ENCODE data around the gene ALOX15B. TPM values are rescaled to one million over a fixed set of nuclear protein-coding genes. Genes with fewer than 3 reads are reported as not detected.

Gene ALOX15B
- 0.11 and 0.79 TPM in 2 replicates for total RNA-seq

GRCh38 chr17:8038954-8039610 is at the start of gene ALOX15B:
ALOX15B (plus strand) TSS chr17:8039059; CDS start chr17:8039156, 97 bp downstream.

GRCh38 chr17:8001976-8002720 is 36.7 kb upstream of the ALOX15B start, which contains the start of gene GUCY2D:
GUCY2D (plus strand) TSS chr17:8002615; CDS start chr17:8003048, 433 bp downstream.

GRCh38 chr17:8087075-8087951 is 48.5 kb downstream of the ALOX15B start, which contains the start of gene ALOX12B:
ALOX12B (minus strand) TSS chr17:8087716; CDS start chr17:8087442, 274 bp downstream.

Small RNA genes within 50 kb of the gene (small RNA-seq; reads per million reads assigned to genes)
- gene MIR4314: not detected

Other genes starting within 250 kb of the ALOX15B start
- 4.9 and 27.9 TPM in 2 replicates for gene KDM6B, start 204.8 kb upstream of the ALOX15B start, total RNA-seq
- 2.0 and 3.3 TPM in 2 replicates for gene TMEM88, start 184.0 kb upstream of the ALOX15B start, total RNA-seq
- 65.6 and 78.9 TPM in 2 replicates for gene NAA38, start 181.5 kb upstream of the ALOX15B start, total RNA-seq
- 9.8 and 10.1 TPM in 2 replicates for gene CYB5D1, start 181.1 kb upstream of the ALOX15B start, total RNA-seq
- gene CHD3, start 150.3 kb upstream of the ALOX15B start, total RNA-seq: 119 and 236 TPM in 2 replicates
- gene RNF227, start 122.8 kb upstream of the ALOX15B start, total RNA-seq: 3.1 and 3.3 TPM in 2 replicates
- gene KCNAB3, start 109.2 kb upstream of the ALOX15B start, total RNA-seq: 1.2 and 1.6 TPM in 2 replicates
- gene TRAPPC1, start 107.1 kb upstream of the ALOX15B start, total RNA-seq: 49.9 and 60.9 TPM in 2 replicates
- gene CNTROB, start 106.9 kb upstream of the ALOX15B start, total RNA-seq: 29.8 and 39.7 TPM in 2 replicates
- not detected in 2 replicates for gene GUCY2D, start 36.4 kb upstream of the ALOX15B start, total RNA-seq
- gene ALOX12B, start 48.7 kb downstream of the ALOX15B start, total RNA-seq: not detected in 2 replicates
- 2.4 and 2.5 TPM in 2 replicates for gene ALOXE3, start 79.5 kb downstream of the ALOX15B start, total RNA-seq
- not detected in 2 replicates for gene HES7, start 85.0 kb downstream of the ALOX15B start, total RNA-seq
- gene PER1, start 113.3 kb downstream of the ALOX15B start, total RNA-seq: 55.7 and 81.3 TPM in 2 replicates
- gene VAMP2, start 123.9 kb downstream of the ALOX15B start, total RNA-seq: 2.8 and 5.5 TPM in 2 replicates
- 31.6 and 67.1 TPM in 2 replicates for gene TMEM107, start 137.3 kb downstream of the ALOX15B start, total RNA-seq
- 10.6 and 11.3 TPM in 2 replicates for gene BORCS6, start 151.1 kb downstream of the ALOX15B start, total RNA-seq
- 7.7 and 15.7 TPM in 2 replicates for gene AURKB, start 171.5 kb downstream of the ALOX15B start, total RNA-seq
- gene CTC1, start 209.0 kb downstream of the ALOX15B start, total RNA-seq: 7.1 and 8.6 TPM in 2 replicates
- gene PFAS, start 210.2 kb downstream of the ALOX15B start, total RNA-seq: 10.2 and 18.8 TPM in 2 replicates
- 8.6 and 14.9 TPM in 2 replicates for gene RANGRF, start 249.6 kb downstream of the ALOX15B start, total RNA-seq